T-helper 17 cell (primary cell): Measurements from ENCODE around the gene PCDHGC4. TPM values are rescaled to one million over a fixed set of nuclear protein-coding genes. Genes with fewer than 3 reads are reported as not detected.

Experiments
- ATAC-seq: fragments of 150-1000 bp; cut with Tn5 transposase; 2 replicates; pipeline ENCODE4 v1.10.0; 2021; ENCODE audit warnings: mild to moderate bottlenecking, moderate library complexity
- DNase-seq, 3 donors: peaks; one replicate each; pipeline versions ENCODE4 v3.0.0 to v3.0.0-alpha.2; 2020 to 2021
- H3K9me3 ChIP-seq: one replicate; pipeline ENCODE4 v1.7.0; 2013; ENCODE audit warnings: low read length, mild to moderate bottlenecking; ENCODE audit not compliant: control insufficient read depth, poor library complexity, severe bottlenecking
- H3K27ac Mint-ChIP-seq: one replicate; pipeline ENCODE4 v1.8.0; 2022; ENCODE audit warnings: mild to moderate bottlenecking, moderate library complexity, mixed read lengths
- H3K27me3 Mint-ChIP-seq: one replicate; pipeline ENCODE4 v1.8.0; 2022; ENCODE audit warnings: mixed read lengths
- H3K36me3 Mint-ChIP-seq: one replicate; pipeline ENCODE4 v1.8.0; 2022; ENCODE audit warnings: low read depth, mixed read lengths
- H3K4me1 Mint-ChIP-seq: one replicate; pipeline ENCODE4 v1.8.0; 2022; ENCODE audit warnings: mild to moderate bottlenecking, mixed read lengths
- H3K4me3 Mint-ChIP-seq: one replicate; pipeline ENCODE4 v1.8.0; 2022; ENCODE audit warnings: mild to moderate bottlenecking, moderate library complexity, mixed read lengths
- total RNA-seq, 4 donors: library from RNA in 2 of 4; stranded (reverse) in 2 of 4; gene quantifications; one replicate each; pipeline ENCODE4 v1.2.3 and lab custom pipeline; 2022 to 2026

Gene PCDHGC4
- total RNA-seq, 2 donors from 2014 or later: not detected

DNA sequence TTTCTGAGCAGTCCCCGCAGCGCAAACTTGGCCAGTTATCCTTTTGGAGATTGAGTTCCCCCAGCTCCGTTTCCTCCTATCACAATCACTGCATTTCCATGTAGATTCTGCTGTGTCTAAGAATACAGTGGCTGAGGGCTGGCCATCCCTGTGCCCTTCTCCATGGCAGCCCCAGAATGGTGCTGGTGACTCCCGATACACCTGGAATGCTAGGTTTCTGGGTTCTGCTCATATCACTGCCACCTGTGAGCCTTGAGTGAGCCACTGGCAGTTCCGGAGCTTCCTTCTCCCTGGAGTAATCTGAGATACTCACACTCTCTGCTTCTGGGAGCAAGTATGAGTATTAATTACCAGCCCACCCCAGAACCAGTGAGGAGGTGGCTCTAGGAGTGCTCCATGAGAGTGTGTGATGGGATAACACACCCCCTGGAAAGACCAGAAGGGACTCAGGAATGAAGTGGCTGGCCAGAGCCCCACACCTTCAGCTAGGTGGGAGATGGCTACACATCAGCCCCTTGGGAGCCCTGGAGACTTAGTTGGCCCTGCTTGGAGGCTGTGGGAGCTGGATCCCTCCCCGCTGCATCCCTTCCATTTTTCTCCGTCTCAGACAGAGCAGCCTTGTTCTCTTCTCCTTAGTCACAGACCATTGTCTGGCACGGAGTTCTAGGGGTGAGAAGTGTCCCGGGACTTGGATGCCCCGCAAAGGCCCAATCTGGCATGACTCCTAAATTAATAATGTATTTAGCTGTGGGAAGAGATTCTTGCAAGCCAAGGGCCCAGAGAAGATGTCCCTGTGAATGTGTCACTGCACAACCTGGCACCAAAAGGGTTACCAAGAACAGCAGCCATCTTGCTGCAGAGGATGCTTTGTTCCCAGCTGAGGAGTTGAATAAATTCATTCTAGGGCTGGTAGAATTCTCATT lies 8.9 kb downstream of the PCDHGC4 start:
- Mint-ChIP-seq H3K27me3 (peaks cover 90% of the 10 kb centered on the region), H3K36me3 (peaks cover 12% of the 10 kb centered on the region), H3K4me1 (peaks cover 13% of the 10 kb centered on the region), H3K4me3 (no peak overlapping the region), H3K27ac (no peak overlapping the region)
- ATAC-seq (no peak), DNase-seq (no peak)
- no peaks in the 10 kb centered on the region for H3K9me3 ChIP-seq

- Mint-ChIP-seq H3K27me3 (peaks cover 80% of the 10 kb centered on the region), H3K36me3 (peaks cover 12% of the 10 kb centered on the region), H3K27ac (no peak overlapping the region), H3K4me3 (no peak overlapping the region), H3K4me1 (peaks cover 13% of the 10 kb centered on the region)
- DNase-seq: no peak
- no peak for ATAC-seq
- no peaks in the 10 kb centered on the region for H3K9me3 ChIP-seq
These were observed 10.1 kb downstream of the PCDHGC4 start for GRCh38 chr5:141494761-141495452.

GRCh38 chr5:141495453-141495811 lies 10.6 kb downstream of the PCDHGC4 start:
- Mint-ChIP-seq H3K27ac (no peak overlapping the region), H3K4me1 (peaks cover 13% of the 10 kb centered on the region), H3K36me3 (peaks cover 12% of the 10 kb centered on the region), H3K27me3 (peaks cover 74% of the 10 kb centered on the region), H3K4me3 (peak overlapping the region; percentile 55)
- H3K9me3 ChIP-seq: no peaks in the 10 kb centered on the region
- DNase-seq: no peak
- no peak for ATAC-seq

- peaks cover 9% of the 10 kb centered on the region for H3K36me3 Mint-ChIP-seq
These were observed 11.2 kb downstream of the PCDHGC4 start for GRCh38 chr5:141496038-141496437.

GRCh38 chr5:141501761-141502160 lies 16.9 kb downstream of the PCDHGC4 start:
- no peaks in the 10 kb centered on the region for H3K9me3 ChIP-seq
- Mint-ChIP-seq H3K4me3 (no peak overlapping the region), H3K27ac (no peak overlapping the region), H3K27me3 (peaks cover 40% of the 10 kb centered on the region), H3K4me1 (peaks cover 2% of the 10 kb centered on the region), H3K36me3 (peaks cover 2% of the 10 kb centered on the region)
- DNase-seq (no peak), ATAC-seq (no peak)

More at GRCh38 chr5:141496038-141496437, 11.2 kb downstream of the PCDHGC4 start:
- DNase-seq (no peak), ATAC-seq (no peak)
- H3K9me3 ChIP-seq: no peaks in the 10 kb centered on the region
- Mint-ChIP-seq H3K27ac (no peak overlapping the region), H3K4me3 (no peak overlapping the region), H3K4me1 (peaks cover 13% of the 10 kb centered on the region), H3K27me3 (peaks cover 68% of the 10 kb centered on the region)

DNA sequence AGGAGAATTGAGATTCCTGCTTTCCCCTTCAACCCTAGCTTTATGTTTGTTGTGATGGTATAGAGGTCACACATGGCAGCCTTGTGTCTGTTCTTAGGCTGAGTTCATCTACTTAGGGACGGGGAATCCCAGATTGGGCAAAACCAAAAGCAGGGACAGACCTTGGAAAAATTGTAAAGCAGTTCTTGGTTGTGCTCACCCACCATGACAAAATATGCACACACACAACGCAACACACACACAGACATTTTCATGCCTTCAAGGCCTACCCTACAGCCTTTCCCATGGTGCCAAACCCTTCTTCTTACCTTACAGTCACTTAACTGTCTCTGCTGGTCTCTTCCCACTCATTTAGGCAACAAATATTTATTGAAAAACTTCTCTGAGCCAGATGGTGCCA lies 18.9 kb downstream of the PCDHGC4 start:
- no peak overlapping the region for H3K27ac Mint-ChIP-seq
- peaks cover 2% of the 10 kb centered on the region for H3K36me3 Mint-ChIP-seq
- no peaks in the 10 kb centered on the region for H3K9me3 ChIP-seq
- DNase-seq (no peak), ATAC-seq (no peak)
- peaks cover 2% of the 10 kb centered on the region for H3K4me1 Mint-ChIP-seq
- no peak overlapping the region for H3K4me3 Mint-ChIP-seq
- H3K27me3 Mint-ChIP-seq: peaks cover 24% of the 10 kb centered on the region

DNA sequence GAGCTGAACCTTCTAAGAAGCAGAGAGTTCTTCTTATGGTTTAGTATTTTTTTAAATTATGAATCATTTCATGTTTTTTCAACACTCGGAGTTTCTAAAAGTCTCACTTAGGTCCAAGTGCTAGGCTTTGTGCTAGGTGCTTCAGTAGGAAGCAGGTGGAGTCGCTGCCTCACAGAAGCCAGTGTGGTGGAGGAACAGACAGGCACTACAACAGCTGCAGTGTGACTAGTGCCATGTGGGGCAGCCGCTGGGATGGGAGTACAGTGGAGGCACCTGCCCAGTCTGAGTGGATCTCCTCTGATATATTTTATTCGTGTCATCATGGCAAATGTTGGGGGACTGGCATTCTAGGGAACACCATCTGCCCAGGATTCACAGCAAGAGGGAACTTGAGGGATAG lies 19.4 kb downstream of the PCDHGC4 start:
- peaks cover 2% of the 10 kb centered on the region for H3K4me1 Mint-ChIP-seq
- ATAC-seq (no peak), DNase-seq (no peak)
- peaks cover 2% of the 10 kb centered on the region for H3K36me3 Mint-ChIP-seq
- H3K27ac Mint-ChIP-seq: no peak overlapping the region
- H3K27me3 Mint-ChIP-seq: peaks cover 23% of the 10 kb centered on the region
- H3K4me3 Mint-ChIP-seq: no peak overlapping the region
- no peaks in the 10 kb centered on the region for H3K9me3 ChIP-seq

DNA sequence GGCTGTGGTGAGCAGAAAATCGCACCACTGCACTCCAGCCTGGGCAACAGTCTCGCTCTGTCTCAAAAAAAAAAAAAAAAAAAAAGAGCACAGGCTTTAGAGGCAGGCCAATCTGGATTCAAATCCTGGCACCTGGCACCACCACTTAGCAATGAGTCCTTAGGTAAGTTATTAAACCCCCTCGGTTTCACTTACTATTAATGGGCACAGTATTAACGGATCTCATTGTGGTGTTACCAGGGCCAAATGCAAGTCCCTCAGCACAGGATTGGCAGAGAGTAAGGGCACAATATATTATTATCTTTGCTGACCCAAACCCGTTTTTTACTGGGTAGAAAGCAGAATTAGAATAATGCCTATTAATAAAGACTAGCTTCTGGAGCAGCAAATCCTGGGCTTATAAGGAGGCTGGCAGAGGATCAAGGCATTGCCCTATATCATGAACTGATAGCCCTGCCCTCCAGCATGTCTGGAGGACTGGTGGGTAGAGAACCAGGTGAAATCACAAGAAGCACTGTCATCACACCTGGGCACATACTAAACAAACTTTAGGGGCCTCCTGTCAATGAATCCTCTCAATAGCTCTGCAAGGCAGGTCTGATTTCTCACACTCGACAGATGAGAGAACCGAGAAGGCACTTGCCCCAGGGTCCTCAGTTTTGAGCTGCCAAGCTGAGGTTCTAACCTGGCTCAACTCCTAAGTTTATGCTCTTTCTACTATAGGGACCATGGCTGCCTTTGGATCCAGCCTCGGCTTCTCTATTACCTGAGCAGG lies 21.7 kb downstream of the PCDHGC4 start:
- H3K9me3 ChIP-seq: no peaks in the 10 kb centered on the region
- ATAC-seq: no peak
- H3K36me3 Mint-ChIP-seq: peaks cover 2% of the 10 kb centered on the region
- peaks cover 2% of the 10 kb centered on the region for H3K4me1 Mint-ChIP-seq
- no peak overlapping the region for H3K4me3 Mint-ChIP-seq
- no peak overlapping the region for H3K27ac Mint-ChIP-seq
- DNase-seq: no peak
- peaks cover 20% of the 10 kb centered on the region for H3K27me3 Mint-ChIP-seq

- ATAC-seq (no peak), DNase-seq (no peak)
These were observed 22.7 kb downstream of the PCDHGC4 start for GRCh38 chr5:141507387-141508091.

DNA sequence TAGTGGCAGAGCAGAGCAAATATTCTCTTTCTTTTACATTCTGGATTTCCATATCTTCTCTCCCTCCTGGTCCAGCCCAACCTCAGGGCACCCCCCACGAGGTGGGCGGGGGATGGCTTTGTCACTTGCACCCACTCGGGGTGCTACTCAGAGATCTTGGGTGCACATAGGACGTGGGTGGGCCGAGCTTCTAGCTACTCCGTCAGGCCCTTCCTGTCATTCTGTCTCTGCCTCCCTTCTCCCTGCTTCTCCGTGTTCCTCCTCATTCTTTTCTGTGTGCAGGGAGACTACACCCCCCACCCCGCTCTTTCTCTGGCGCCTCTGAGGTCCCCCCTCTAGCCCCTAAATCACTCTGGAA lies 23.6 kb downstream of the PCDHGC4 start:
- peaks cover 10% of the 10 kb centered on the region for H3K4me1 Mint-ChIP-seq
- no peaks in the 10 kb centered on the region for H3K9me3 ChIP-seq
- peaks cover 2% of the 10 kb centered on the region for H3K36me3 Mint-ChIP-seq
- H3K27ac Mint-ChIP-seq: no peak overlapping the region
- peaks cover 13% of the 10 kb centered on the region for H3K27me3 Mint-ChIP-seq
- DNase-seq (no peak), ATAC-seq (no peak)
- no peak overlapping the region for H3K4me3 Mint-ChIP-seq

More at GRCh38 chr5:141507387-141508091, 22.7 kb downstream of the PCDHGC4 start:
- H3K9me3 ChIP-seq: no peaks in the 10 kb centered on the region
- peaks cover 13% of the 10 kb centered on the region for H3K27me3 Mint-ChIP-seq
- peaks cover 3% of the 10 kb centered on the region for H3K4me1 Mint-ChIP-seq
- no peaks in the 10 kb centered on the region for H3K36me3 Mint-ChIP-seq
- no peak overlapping the region for H3K4me3 Mint-ChIP-seq
- H3K27ac Mint-ChIP-seq: no peak overlapping the region

- H3K27ac Mint-ChIP-seq: no peak overlapping the region
- H3K4me3 Mint-ChIP-seq: no peak overlapping the region
- peaks cover 2% of the 10 kb centered on the region for H3K36me3 Mint-ChIP-seq
- peaks cover 13% of the 10 kb centered on the region for H3K27me3 Mint-ChIP-seq
- H3K9me3 ChIP-seq: no peaks in the 10 kb centered on the region
- no peak for DNase-seq
- no peak for ATAC-seq
- H3K4me1 Mint-ChIP-seq: peaks cover 15% of the 10 kb centered on the region
These were observed 24.2 kb downstream of the PCDHGC4 start for GRCh38 chr5:141508798-141509611.

GRCh38 chr5:141510160-141510559 lies 25.3 kb downstream of the PCDHGC4 start:
- ATAC-seq: no peak
- H3K9me3 ChIP-seq: no peaks in the 10 kb centered on the region

More at GRCh38 chr5:141510160-141510559, 25.3 kb downstream of the PCDHGC4 start:
- DNase-seq: no peak
- peaks cover 2% of the 10 kb centered on the region for H3K36me3 Mint-ChIP-seq
- no peak overlapping the region for H3K27ac Mint-ChIP-seq
- H3K4me3 Mint-ChIP-seq: no peak overlapping the region
- peaks cover 19% of the 10 kb centered on the region for H3K4me1 Mint-ChIP-seq
- peaks cover 7% of the 10 kb centered on the region for H3K27me3 Mint-ChIP-seq
